GM23338 (cell line): ENCODE data around the gene KIF22. TPM values are rescaled to one million over a fixed set of nuclear protein-coding genes. Genes with fewer than 3 reads are reported as not detected.

Experiments
- ATAC-seq: fragments of 200-7000 bp; cut with Tn5 transposase; 3 replicates; pipeline ENCODE4 v1.9.1; 2020
- DNase-seq: peaks from one replicate; pipeline ENCODE4 v3.0.0-alpha.2; 2015; ENCODE audit warnings: low spot score
- H2AFZ ChIP-seq: fragments of 200-600 bp; sonication (generic); 2 replicates; pipeline ENCODE4 v1.8.0; 2016; ENCODE audit warnings: antibody characterized with exemption, mild to moderate bottlenecking, moderate library complexity
- H3F3A ChIP-seq: fragments of 200-600 bp; sonication (generic); replicated peaks from 2 replicates; pipeline ENCODE4 v1.8.0; 2017; ENCODE audit warnings: antibody characterized with exemption, mixed run types, low read depth
- H3K27ac ChIP-seq: fragments of 200-600 bp; sonication (generic); 2 replicates; pipeline ENCODE4 v1.6.1; 2016; ENCODE audit warnings: low read depth
- H3K27me3 ChIP-seq: fragments of 200-600 bp; sonication (generic); 2 replicates; pipeline ENCODE4 v1.8.0; 2016; ENCODE audit warnings: mild to moderate bottlenecking, mixed run types, moderate library complexity; ENCODE audit not compliant: insufficient read depth
- H3K36me3 ChIP-seq: fragments of 200-600 bp; sonication (generic); 2 replicates; pipeline ENCODE4 v1.8.0; 2016; ENCODE audit warnings: mild to moderate bottlenecking; ENCODE audit not compliant: insufficient read depth
- H3K4me1 ChIP-seq: fragments of 200-600 bp; sonication (generic); 2 replicates; pipeline ENCODE4 v1.8.0; 2016; ENCODE audit warnings: mild to moderate bottlenecking, moderate library complexity; ENCODE audit not compliant: insufficient read depth
- H3K4me2 ChIP-seq: fragments of 200-600 bp; sonication (generic); 2 replicates; pipeline ENCODE4 v1.7.1; 2017; ENCODE audit warnings: mixed run types
- H3K4me3 ChIP-seq: fragments of 200-600 bp; sonication (generic); 2 replicates; pipeline ENCODE4 v1.6.1; 2016; ENCODE audit warnings: mixed run types
- H3K79me2 ChIP-seq: fragments of 200-600 bp; sonication (generic); replicated peaks from 2 replicates; pipeline ENCODE4 v1.8.0; 2017; ENCODE audit warnings: mild to moderate bottlenecking; ENCODE audit not compliant: insufficient read depth
- H3K9me2 ChIP-seq: fragments of 200-600 bp; sonication (generic); 2 replicates; pipeline ENCODE4 v1.8.0; 2017; ENCODE audit not compliant: insufficient read depth
- H4K20me1 ChIP-seq: fragments of 200-600 bp; sonication (generic); replicated peaks from 2 replicates; pipeline ENCODE4 v1.8.0; 2017; ENCODE audit warnings: mild to moderate bottlenecking; ENCODE audit not compliant: insufficient read depth
- H3K27ac Mint-ChIP-seq: 2 replicates; pipeline ENCODE4 v1.8.0; 2020; ENCODE audit warnings: inconsistent platforms, mild to moderate bottlenecking, moderate library complexity, mixed read lengths
- H3K27me3 Mint-ChIP-seq: 3 replicates; pipeline ENCODE4 v1.8.0; 2022; ENCODE audit warnings: low read depth, mild to moderate bottlenecking, moderate library complexity, mixed read lengths, inconsistent platforms; ENCODE audit not compliant: insufficient read depth, poor library complexity
- H3K36me3 Mint-ChIP-seq: 3 replicates; pipeline ENCODE4 v1.8.0; 2021; ENCODE audit warnings: low read depth, mild to moderate bottlenecking, inconsistent platforms, moderate library complexity, mixed read lengths
- H3K4me1 Mint-ChIP-seq: 3 replicates; pipeline ENCODE4 v1.8.0; 2020; ENCODE audit warnings: mild to moderate bottlenecking, inconsistent platforms, mixed read lengths
- H3K4me3 Mint-ChIP-seq: 3 replicates; pipeline ENCODE4 v1.8.0; 2021; ENCODE audit warnings: moderate library complexity, mild to moderate bottlenecking, inconsistent platforms, mixed read lengths
- H3K9me3 Mint-ChIP-seq: 3 replicates; pipeline ENCODE4 v1.8.0; 2020; ENCODE audit warnings: moderate library complexity, mild to moderate bottlenecking, inconsistent platforms, mixed read lengths
- CREB1 ChIP-seq: fragments of 250-450 bp; sonication (Bioruptor Pico); IDR thresholded peaks from 2 replicates; pipeline ENCODE4 v1.5.0; 2020; ENCODE audit warnings: low read depth, mild to moderate bottlenecking, moderate library complexity
- CTCF ChIP-seq, 2 experiments: fragments of 200-600 bp in 1 of 2; sonication (generic) in 1 of 2; conservative IDR thresholded peaks; 2 replicates each; pipeline versions ENCODE4 v1.5.1 to v1.6.1; 2016 to 2017; ENCODE audit warnings: antibody characterized with exemption in 2 of 2, low read depth in 2 of 2, mild to moderate bottlenecking in 2 of 2, moderate library complexity in 1 of 2
- ETS1 ChIP-seq: IDR thresholded peaks from 2 replicates; pipeline ENCODE4 v1.6.1; 2016; ENCODE audit warnings: antibody characterized with exemption
- EZH2 ChIP-seq: fragments of 200-600 bp; sonication (generic); IDR thresholded peaks from one replicate; pipeline ENCODE4 v1.8.0; 2017; ENCODE audit warnings: antibody characterized with exemption, mild to moderate bottlenecking, low read depth; ENCODE audit not compliant: unreplicated experiment
- EZH2phosphoT487 ChIP-seq: fragments of 200-600 bp; sonication (generic); IDR thresholded peaks from one replicate; pipeline ENCODE4 v1.8.1; 2018; ENCODE audit warnings: antibody characterized with exemption; ENCODE audit not compliant: unreplicated experiment
- JUNB ChIP-seq: IDR thresholded peaks from one replicate; pipeline ENCODE4 v1.6.1; 2016; ENCODE audit warnings: antibody characterized with exemption; ENCODE audit not compliant: unreplicated experiment
- NANOG ChIP-seq: IDR thresholded peaks from 2 replicates; pipeline ENCODE4 v1.6.1; 2016; ENCODE audit warnings: antibody characterized with exemption, borderline replicate concordance
- POLR2AphosphoS5 ChIP-seq: IDR thresholded peaks from 2 replicates; pipeline ENCODE4 v1.6.1; 2016; ENCODE audit warnings: antibody characterized with exemption, low read depth
- REST ChIP-seq: IDR thresholded peaks from one replicate; pipeline ENCODE4 v1.6.1; 2018; ENCODE audit warnings: antibody characterized with exemption; ENCODE audit not compliant: unreplicated experiment
- STAT1 ChIP-seq: IDR thresholded peaks from one replicate; pipeline ENCODE4 v1.6.1; 2016; ENCODE audit warnings: antibody characterized with exemption; ENCODE audit not compliant: unreplicated experiment
- ZNF114 ChIP-seq: fragments of 250-450 bp; sonication (Bioruptor Pico); IDR thresholded peaks from 2 replicates; pipeline ENCODE4 v1.5.0; 2020; ENCODE audit warnings: mild to moderate bottlenecking, moderate library complexity
- ZNF331 ChIP-seq: fragments of 250-450 bp; sonication (Bioruptor Pico); IDR thresholded peaks from 2 replicates; pipeline ENCODE4 v1.5.0; 2020; ENCODE audit warnings: low read depth, mild to moderate bottlenecking, moderate library complexity
- ZNF462 ChIP-seq: fragments of 250-450 bp; sonication (Bioruptor Pico); IDR thresholded peaks from 2 replicates; pipeline ENCODE4 v1.5.0; 2020; ENCODE audit warnings: mild to moderate bottlenecking, moderate library complexity
- polyA plus RNA-seq: library from polyadenylated mRNA; unstranded; fragments of >200 nt; fragmentation: Nextera tagmentation; extraction: Ambion mirVana; gene quantifications from 2 replicates; pipeline ENCODE4 v1.2.1, GENCODE V29; 2016
- total RNA-seq: library from RNA; depleted of rRNA; stranded (reverse); fragments of >200 nt; shearing (Covaris generic); gene quantifications from 2 replicates; pipeline ENCODE4 v1.2.3, GENCODE V29; 2014

Gene KIF22
- total and polyA plus RNA-seq, 2 experiments from 2014 or later = 110 to 192 TPM

- Mint-ChIP-seq H3K27me3 (peaks cover 45% of the 10 kb centered on the region), H3K27ac (peak overlapping the region; percentile 75), H3K4me3 (peak overlapping the region; percentile 86), H3K9me3 (peaks cover 3% of the 10 kb centered on the region), H3K4me1 (peaks cover 54% of the 10 kb centered on the region), H3K36me3 (peaks cover 33% of the 10 kb centered on the region)
- Histone ChIP-seq H3K27me3 (no peaks in the 10 kb centered on the region), H3K4me1 (peaks cover 55% of the 10 kb centered on the region), H3K4me2 (peak overlapping the region; percentile 97), H2AFZ (no peak overlapping the region), H3K27ac (peak overlapping the region; percentile 88), H3K79me2 (peaks cover 28% of the 10 kb centered on the region), H3K9me2 (no peaks in the 10 kb centered on the region), H3K4me3 (peak overlapping the region; percentile 100; the same call in 1 of the 2 replicates), H3F3A (peaks cover 33% of the 10 kb centered on the region), H3K36me3 (peaks cover 9% of the 10 kb centered on the region; the same call in 1 of the 2 replicates), H4K20me1 (peaks cover 13% of the 10 kb centered on the region; the same call in 1 of the 2 replicates)
- no peak for ATAC-seq
- TF ChIP-seq ZNF462 (CRISPR knock-in tag) = no peak
- TF ChIP-seq EZH2 = no peak
- TF ChIP-seq CTCF (conservative IDR thresholded peaks at IDR 0.05; ENCODE audit: low read depth in 2 of 2) = no peak
- no peak for TF ChIP-seq ETS1
- TF ChIP-seq CREB1 (CRISPR knock-in tag) = no peak
- TF ChIP-seq STAT1 = no peak
- TF ChIP-seq NANOG = no peak
- no peak for TF ChIP-seq EZH2phosphoT487
- TF ChIP-seq ZNF114 (CRISPR knock-in tag) = no peak
- TF ChIP-seq JUNB = no peak
- no peak for TF ChIP-seq REST
- TF ChIP-seq ZNF331 (CRISPR knock-in tag) = no peak
- no peak; the same call in 1 of the 2 replicates for TF ChIP-seq POLR2AphosphoS5
- DNase-seq = peak; percentile 35
Observed at GRCh38 chr16:29809850-29810698, 19.5 kb downstream of the KIF22 start.
